GM19452 (cell line): ENCODE results near the gene CCDC154.

Source experiments
- ATAC-seq: cut with Tn5 transposase; IDR thresholded peaks from one replicate; pipeline ENCODE4 v1.9.1; 2021; ENCODE audit not compliant: unreplicated experiment

The CCDC154 gene

GRCh38 chr16:1457489-1458245 is 13.3 kb upstream of the CCDC154 start:
- no peak for ATAC-seq

GRCh38 chr16:1456951-1457350 is 12.6 kb upstream of the CCDC154 start:
- no peak for ATAC-seq

- ATAC-seq: no peak
Measured at GRCh38 chr16:1455190-1456171, 11.1 kb upstream of the CCDC154 start.

- no peak for ATAC-seq
Measured at GRCh38 chr16:1454561-1454960, 10.2 kb upstream of the CCDC154 start.

GRCh38 chr16:1453316-1453715 is 9.0 kb upstream of the CCDC154 start:
- ATAC-seq: no peak

GRCh38 chr16:1452530-1452929 is 8.2 kb upstream of the CCDC154 start:
- ATAC-seq: no peak

- ATAC-seq: no peak
Measured at GRCh38 chr16:1451702-1452392, 7.5 kb upstream of the CCDC154 start.

- no peak for ATAC-seq
Measured at GRCh38 chr16:1450841-1451240, 6.5 kb upstream of the CCDC154 start.

GRCh38 chr16:1450218-1450617 is 5.9 kb upstream of the CCDC154 start:
- ATAC-seq: no peak

GRCh38 chr16:1449201-1449788 is 4.9 kb upstream of the CCDC154 start:
- no peak for ATAC-seq

GRCh38 chr16:1448536-1449116 is 4.3 kb upstream of the CCDC154 start:
- no peak for ATAC-seq

- ATAC-seq: no peak
Measured at GRCh38 chr16:1447965-1448364, 3.6 kb upstream of the CCDC154 start.

GRCh38 chr16:1446296-1447080 is 2.1 kb upstream of the CCDC154 start:
- ATAC-seq: no peak

GRCh38 chr16:1445518-1446203 is 1.3 kb upstream of the CCDC154 start:
- no peak for ATAC-seq

- no peak for ATAC-seq
Measured at GRCh38 chr16:1444730-1445517, 568 bp upstream of the CCDC154 start.

- ATAC-seq: no peak
Measured at GRCh38 chr16:1443403-1443973, 868 bp downstream of the CCDC154 start.

- ATAC-seq: no peak
Measured at GRCh38 chr16:1442697-1443096, 1.7 kb downstream of the CCDC154 start.

- no peak for ATAC-seq
Measured at GRCh38 chr16:1441391-1441829, 2.9 kb downstream of the CCDC154 start.
